UCSD-AML1 (cell line): ENCODE measurements around the gene FAM120A.
"Not testable (repeated sequence)": the region's sequence is repeated elsewhere in the genome, so short reads cannot be mapped to it uniquely, and the experiment has no call there.

Source experiments
- DNase-seq: peaks from one replicate; lab custom pipeline; 2025; ENCODE audit not compliant: unreplicated experiment; lab: John Stamatoyannopoulos, UW

The FAM120A gene

GRCh38 chr9:93450945-93451815 lies at the start of gene FAM120A:
FAM120A (plus strand) TSS chr9:93451685; CDS start chr9:93451916, 231 bp downstream.
- peak; percentile 87 for DNase-seq

GRCh38 chr9:93406371-93406770 lies 45.1 kb upstream of the FAM120A start:
- DNase-seq = no peak

- DNase-seq = no peak
Observed at GRCh38 chr9:93413530-93413929, 38.0 kb upstream of the FAM120A start.

- no peak for DNase-seq
Observed at GRCh38 chr9:93415176-93415690, 36.3 kb upstream of the FAM120A start.

- no peak for DNase-seq
Observed at GRCh38 chr9:93416530-93417235, 34.8 kb upstream of the FAM120A start.

GRCh38 chr9:93417538-93417937 lies 33.9 kb upstream of the FAM120A start:
- no peak for DNase-seq

- DNase-seq = no peak
Observed at GRCh38 chr9:93419023-93419422, 32.5 kb upstream of the FAM120A start.

GRCh38 chr9:93422977-93423616 lies 28.4 kb upstream of the FAM120A start:
- DNase-seq = no peak

GRCh38 chr9:93427655-93428379 lies 23.7 kb upstream of the FAM120A start:
- no peak for DNase-seq

- DNase-seq = no peak
Observed at GRCh38 chr9:93431539-93432105, 19.9 kb upstream of the FAM120A start.

GRCh38 chr9:93432964-93433363 lies 18.5 kb upstream of the FAM120A start:
- no peak for DNase-seq

GRCh38 chr9:93434056-93434455 lies 17.4 kb upstream of the FAM120A start:
- no peak for DNase-seq

- no peak for DNase-seq
Observed at GRCh38 chr9:93435386-93435785, 16.1 kb upstream of the FAM120A start.

- DNase-seq = no peak
Observed at GRCh38 chr9:93436218-93436617, 15.3 kb upstream of the FAM120A start.

- no peak for DNase-seq
Observed at GRCh38 chr9:93436655-93437407, 14.7 kb upstream of the FAM120A start.

- DNase-seq = no peak
Observed at GRCh38 chr9:93437996-93438395, 13.5 kb upstream of the FAM120A start.

- not testable (repeated sequence) for DNase-seq
Observed at GRCh38 chr9:93439301-93439700, 12.2 kb upstream of the FAM120A start.

- DNase-seq = no peak
Observed at GRCh38 chr9:93440896-93441580, 10.4 kb upstream of the FAM120A start.

- DNase-seq = no peak
Observed at GRCh38 chr9:93446073-93446472, 5.4 kb upstream of the FAM120A start.
